Activated CD8-positive, alpha-beta memory T cell treated with anti-CD3 and anti-CD28 coated beads, Interleukin-2, amount 50 U/mL, for 4 hours (primary cell): Measurements from ENCODE around the gene SLC6A8.
"Not testable (repeated sequence)": the region's sequence is repeated elsewhere in the genome, so short reads cannot be mapped to it uniquely, and the experiment has no call there.

Experiments
- DNase-seq: peaks from one replicate; pipeline ENCODE4 v3.0.0-alpha.2; 2020

The SLC6A8 gene

GRCh38 chrX:153694256-153694655, 6.5 kb downstream of the SLC6A8 start:
- not testable (repeated sequence) for DNase-seq

GRCh38 chrX:153694687-153695270, 7.1 kb downstream of the SLC6A8 start:
- no peak for DNase-seq

- no peak for DNase-seq
Measured at GRCh38 chrX:153696100-153696499, 8.4 kb downstream of the SLC6A8 start.

- DNase-seq: not testable (repeated sequence)
Measured at GRCh38 chrX:153696538-153696937, 8.8 kb downstream of the SLC6A8 start.

DNA sequence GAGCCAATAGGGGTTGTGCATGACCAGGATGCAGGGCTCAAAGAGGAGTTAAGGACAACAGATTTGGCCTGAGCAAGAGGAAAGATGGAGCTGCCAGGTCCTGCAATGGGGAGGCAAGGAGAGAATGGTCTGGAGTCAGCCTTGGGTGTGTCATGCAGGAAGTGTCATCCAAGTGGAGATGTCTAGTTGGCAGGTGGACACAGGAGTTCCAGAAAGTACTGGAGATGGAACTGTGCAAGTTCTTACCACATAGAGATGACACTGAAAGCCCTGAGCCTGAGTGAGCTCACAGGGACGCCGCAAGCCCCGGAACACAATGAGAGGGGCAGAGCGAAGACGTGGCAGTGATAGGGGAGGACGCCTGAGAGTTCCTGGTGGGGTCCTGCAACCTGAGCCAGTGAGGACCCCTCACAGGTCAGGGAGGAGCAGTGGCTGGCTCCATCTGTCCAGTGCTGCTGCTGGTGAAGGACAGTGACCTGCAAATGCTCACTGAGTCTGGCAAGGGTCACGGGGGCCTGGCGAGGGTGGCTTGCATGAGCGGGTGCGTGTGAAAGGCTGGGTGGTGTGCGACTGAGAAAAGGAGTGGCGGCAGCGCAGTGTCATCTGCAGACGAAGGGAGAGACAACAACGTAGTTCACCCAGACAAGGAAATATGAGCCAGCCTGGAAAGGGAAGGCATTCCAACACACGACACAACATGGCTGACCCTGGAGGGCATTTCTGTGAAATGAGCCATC, 9.4 kb downstream of the SLC6A8 start:
- not testable (repeated sequence) for DNase-seq

- DNase-seq: no peak
Measured at GRCh38 chrX:153697924-153698865, 10.5 kb downstream of the SLC6A8 start.

DNA sequence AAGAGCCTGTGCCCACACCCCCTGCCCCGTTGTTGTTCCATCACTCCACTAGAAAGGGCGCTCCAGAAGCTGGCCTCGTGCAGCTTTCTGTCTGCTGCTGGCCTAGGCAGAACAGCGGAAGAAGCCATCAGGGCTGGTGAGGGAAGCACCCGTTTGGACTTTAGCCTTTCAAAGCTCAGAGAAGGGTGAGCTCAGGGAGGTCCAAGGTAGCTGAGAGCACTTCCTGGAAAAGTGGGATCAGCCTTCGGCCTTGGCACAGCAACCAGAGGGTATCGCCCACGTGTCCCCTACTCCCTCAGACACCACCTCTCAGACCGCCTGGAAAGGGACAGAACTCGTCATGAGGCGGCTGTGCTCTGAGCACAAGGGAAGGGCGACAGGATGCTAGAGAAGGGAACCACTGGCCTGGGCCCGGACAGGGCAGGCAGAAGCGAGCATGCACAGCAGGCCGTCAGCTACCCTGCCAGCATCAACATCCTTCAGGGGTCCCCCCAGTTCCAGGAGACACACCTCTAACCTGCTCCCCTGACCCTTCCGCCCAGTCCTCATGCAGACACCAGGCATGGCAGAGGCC, 11.6 kb downstream of the SLC6A8 start:
- not testable (repeated sequence) for DNase-seq

GRCh38 chrX:153699784-153700371, 12.2 kb downstream of the SLC6A8 start:
- DNase-seq: not testable (repeated sequence)

DNA sequence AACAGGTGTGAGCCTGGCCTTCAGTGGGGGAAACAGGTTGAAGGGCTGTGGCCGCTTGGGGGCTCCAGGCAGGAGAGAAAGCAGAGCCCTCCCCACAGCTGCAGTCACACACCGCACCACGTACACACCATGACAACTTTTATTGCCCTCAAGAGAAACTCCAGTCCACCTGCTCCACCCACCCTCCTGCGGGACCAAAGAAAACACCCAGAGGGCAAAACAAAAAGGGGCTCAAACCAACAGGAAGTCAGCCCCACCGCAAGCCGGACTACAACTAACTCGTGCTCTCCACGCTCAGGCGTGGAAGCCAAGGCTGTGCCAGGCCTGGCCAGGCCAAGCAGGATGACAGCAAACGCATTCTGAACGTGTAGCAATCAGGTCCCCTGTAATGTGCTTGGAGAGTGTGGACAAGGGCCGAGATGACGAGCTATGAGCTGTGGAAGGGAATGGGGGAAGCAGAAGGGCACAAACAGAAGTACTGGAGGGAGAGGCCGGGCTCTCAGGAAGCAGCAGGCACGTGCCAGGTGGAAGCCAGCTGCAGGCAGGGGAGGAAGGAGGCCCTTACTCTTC, 12.7 kb downstream of the SLC6A8 start:
- DNase-seq: no peak

- no peak for DNase-seq
Measured at GRCh38 chrX:153700967-153701366, 13.2 kb downstream of the SLC6A8 start.

DNA sequence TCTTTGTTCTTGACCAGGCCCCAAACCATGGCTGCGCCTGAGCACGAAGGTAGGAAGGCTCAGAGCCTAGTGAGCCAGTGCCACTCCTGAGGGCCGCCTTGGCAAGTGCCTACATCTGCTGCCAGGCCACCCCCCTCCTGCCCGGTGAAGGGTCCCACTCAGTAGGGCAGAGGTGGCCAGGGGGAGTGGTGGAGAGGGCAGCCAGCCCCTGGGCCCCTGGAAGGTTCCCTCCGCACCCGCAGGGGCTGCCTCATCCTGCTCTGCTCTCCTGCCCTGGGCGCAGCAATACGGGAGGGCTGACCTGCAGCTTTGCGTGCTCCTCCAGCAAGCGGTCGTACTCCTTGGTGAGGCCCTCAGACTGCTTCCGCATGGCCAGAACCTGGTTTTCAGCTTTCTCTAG, 14.0 kb downstream of the SLC6A8 start:
- no peak for DNase-seq

DNA sequence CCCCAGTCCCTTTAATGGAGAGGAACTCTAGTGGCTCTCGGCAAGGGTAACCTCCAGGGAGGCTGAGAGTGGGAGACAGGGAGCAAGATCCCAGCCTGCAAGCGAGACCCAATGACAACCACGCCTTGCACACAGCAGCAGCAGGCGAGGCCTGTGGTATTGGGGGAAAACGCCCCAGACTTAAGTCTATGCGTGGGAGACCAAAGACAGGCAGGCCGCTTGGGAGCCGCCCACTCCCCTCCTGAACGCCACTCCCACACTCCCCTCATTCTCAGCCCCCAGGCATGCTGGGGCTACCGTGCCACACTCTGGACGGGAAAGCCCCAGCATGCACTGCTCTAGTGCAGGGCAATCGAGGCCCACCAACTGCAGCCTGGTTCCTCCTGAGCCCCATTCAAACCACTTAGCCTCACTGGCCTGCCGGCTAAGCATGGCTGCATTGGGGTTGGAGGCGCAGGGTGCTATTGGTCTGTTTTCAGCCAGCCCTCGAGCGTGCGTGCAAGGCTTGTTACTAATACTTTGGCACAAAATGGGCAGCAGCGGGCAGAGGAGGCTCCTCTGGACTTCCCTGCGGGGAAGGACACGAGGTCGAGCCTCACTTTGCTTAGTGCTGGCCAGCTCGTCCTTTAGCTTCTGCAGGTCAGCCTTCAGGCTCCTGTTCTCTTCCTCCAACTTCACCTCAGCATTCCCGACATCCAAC, 14.8 kb downstream of the SLC6A8 start:
- DNase-seq: no peak

DNA sequence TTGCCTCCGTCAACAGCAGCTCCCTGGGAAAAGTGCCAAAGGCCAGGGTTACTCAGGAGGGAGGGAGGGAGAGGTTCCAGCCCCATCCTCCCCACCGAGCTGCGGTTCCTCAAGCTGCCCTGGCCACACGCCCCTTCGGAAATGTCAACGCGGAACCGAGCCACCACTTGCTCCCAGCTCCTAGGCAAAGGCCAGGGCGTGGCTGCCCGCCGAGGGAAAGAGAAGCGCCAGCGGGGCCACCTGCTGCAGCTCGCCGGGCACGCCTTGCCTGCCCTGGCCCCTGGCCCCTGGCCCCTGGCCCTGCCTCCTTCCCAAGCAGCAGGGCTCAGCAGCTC, 15.3 kb downstream of the SLC6A8 start:
- no peak for DNase-seq

DNA sequence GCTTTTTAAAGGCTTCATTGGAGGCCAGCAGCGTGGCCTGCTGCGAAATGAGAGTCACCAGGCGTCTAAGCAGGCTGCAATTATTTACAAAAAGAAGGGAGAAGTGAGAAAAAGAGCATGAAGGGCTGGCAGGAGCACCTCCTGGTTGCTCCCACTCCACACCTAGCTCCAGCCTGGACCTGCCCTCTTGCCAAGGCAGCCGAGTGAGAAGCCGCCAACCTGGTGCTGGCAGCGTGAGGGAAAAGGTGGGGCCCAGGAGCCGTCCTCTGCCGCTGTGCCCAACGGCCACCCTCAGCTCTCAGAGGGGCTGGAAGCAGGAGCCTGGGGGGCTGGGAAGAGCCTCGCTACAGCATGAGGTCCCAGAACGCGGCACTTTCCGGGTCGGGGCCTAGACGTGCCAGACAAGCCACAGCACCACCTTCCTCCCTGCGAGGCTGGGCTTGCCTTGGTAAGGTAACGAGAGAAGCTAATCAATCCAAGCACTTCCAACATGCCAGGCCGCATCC, 16.3 kb downstream of the SLC6A8 start:
- no peak for DNase-seq

GRCh38 chrX:153704631-153705402, 17.1 kb downstream of the SLC6A8 start:
- not testable (repeated sequence) for DNase-seq

DNA sequence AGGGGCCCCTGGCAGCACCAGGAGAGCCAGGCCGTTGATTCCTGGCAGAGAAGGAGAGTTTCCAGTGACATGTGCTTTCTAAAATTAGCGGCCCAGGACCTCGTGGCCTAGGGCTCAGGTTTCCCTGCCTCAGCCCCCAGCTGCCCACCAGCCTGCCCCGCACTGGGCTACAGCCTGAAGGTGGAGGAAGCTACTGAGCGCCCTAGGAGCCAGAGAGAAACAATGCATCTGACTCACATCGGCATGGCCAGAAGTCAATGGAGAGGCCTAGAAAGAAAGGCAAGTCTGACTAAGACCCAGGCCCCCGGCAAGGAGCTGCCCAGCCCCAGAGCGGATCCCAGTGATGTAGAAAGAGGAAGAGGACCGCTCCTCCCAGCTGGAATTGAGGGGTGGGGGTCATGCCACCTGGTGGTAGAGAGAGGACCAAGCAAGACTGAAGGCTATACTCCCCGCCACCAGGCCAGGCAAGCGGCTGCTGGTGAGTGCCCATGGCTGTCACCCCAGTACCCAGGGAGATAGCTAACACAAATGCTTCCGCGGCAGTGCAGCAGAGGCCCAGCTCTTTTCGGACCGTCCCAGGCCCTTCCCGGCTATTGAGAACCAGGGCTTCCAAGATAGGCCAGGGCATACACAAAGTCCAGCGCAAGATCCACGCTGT, 17.8 kb downstream of the SLC6A8 start:
- DNase-seq: not testable (repeated sequence)

DNA sequence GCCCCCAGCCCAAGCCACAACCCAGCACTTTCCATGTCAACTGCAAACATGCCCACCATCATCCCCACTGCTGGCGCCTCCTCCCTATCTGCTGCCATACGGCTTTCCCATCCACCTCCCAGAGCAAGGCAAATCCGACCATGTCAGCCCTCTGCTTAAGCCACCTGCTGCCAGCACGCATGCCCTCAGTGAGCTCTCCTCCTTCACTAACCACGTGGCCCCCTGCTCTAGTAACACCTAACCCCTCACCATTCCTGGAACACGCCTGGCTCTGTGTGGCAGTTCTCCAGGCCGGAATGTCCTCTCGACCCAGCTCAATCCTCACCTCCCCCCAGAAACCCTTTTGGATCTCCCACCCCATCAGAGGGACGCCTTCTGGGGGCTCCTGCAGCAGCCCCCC, 19.1 kb downstream of the SLC6A8 start:
- no peak for DNase-seq

- DNase-seq: no peak
Measured at GRCh38 chrX:153707406-153707805, 19.7 kb downstream of the SLC6A8 start.

GRCh38 chrX:153708415-153708814, 20.7 kb downstream of the SLC6A8 start:
- DNase-seq: no peak
